ENCODE measurements around the gene PRLH. TPM values are rescaled to one million over a fixed set of nuclear protein-coding genes. Genes with fewer than 3 reads are reported as not detected.

Gene PRLH
- total RNA-seq, 2 experiments from 2014 or later: not detected

DNA sequence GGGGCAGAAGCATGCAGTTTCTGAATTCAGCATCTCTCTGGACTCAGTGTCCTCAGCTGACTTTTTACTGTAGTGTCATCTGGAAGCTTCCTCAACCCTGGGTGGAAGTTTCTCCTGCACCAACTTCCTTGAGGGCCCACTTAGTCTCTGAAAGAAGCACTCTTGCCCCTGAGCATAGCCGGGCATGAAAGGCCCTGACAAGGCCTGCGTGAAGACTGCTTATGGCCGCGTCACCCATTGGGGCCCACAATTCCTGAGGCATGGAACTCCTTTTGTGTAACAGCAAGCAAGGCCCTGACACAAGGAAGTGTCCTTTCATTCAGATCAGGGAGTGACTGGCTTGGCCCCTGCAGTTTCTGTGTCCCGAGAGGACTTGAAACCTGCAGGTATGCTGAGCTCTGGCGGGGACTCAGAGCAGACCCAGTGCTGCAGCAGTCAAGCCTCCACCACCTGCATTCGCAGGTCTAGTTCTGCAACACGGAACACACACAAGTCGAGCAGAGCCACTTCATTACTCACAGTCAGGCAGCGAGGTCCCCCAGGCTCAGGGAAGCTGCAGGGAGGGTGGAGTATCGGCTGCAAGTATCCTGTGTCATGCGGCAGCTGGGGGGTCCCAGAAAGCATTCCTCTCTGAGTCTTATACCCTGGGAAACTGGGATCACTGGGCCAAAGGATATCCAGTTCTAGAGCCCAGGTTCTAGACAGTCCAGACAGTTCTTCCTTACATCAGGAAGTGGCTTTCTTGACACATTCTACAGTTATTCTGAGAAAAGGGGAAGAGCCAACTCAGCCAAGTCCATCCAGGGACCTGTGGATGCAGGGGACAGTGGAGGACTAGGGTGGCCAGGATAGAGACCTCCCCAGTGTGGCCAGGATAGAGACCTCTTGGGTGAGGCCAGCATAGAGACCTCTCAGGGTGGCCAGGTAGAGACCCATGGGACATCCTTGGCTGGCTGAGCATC lies 35.6 kb upstream of the PRLH start:
- Mint-ChIP-seq H3K36me3 (no peaks in the 10 kb centered on the region), H3K4me1 (ENCODE audit: low read depth) (no peaks in the 10 kb centered on the region), H3K27ac (no peak overlapping the region), H3K27me3 (no peaks in the 10 kb centered on the region), H3K9me3 (no peaks in the 10 kb centered on the region), H3K4me3 (no peak overlapping the region)
- intact Hi-C loops (cut with micrococcal nuclease): no loop called here
- no peak for DNase-seq
- CTCF ChIA-PET: interaction anchor here (1.5 to 3.8 kb wide), 2 partner anchors 18 to 41 kb away, joined by 3 to 13 read pairs; no protein-coding TSS in a partner anchor
- POLR2A ChIA-PET: no interaction called here

DNA sequence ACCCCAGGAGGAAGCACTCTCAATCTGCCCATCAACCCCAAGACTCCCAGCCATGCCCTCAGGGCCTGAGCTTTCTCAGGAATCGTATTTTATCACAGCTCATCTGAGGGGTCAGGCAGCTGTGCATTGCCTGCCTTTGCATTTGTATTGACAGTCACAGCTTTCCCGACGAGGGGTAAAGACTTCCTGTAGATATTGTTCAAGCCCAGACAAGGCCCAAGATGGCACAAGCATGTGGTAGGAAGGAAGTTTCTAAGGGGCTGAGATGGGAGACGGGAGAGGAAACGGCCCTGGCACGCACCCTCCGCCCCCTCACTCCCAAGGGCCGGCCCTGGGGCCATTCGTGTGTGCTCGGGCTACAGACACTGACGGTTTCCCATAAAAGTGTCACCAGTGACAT lies 34.2 kb upstream of the PRLH start:
- ChIA-PET CTCF (interaction anchor here (3.8 kb wide), 1 partner anchor 20 kb away, joined by 13 read pairs; no protein-coding TSS in a partner anchor), POLR2A (no interaction called here)
- no peak for DNase-seq
- Mint-ChIP-seq H3K27ac (no peak overlapping the region), H3K4me3 (no peak overlapping the region), H3K27me3 (no peaks in the 10 kb centered on the region), H3K36me3 (no peaks in the 10 kb centered on the region), H3K9me3 (no peaks in the 10 kb centered on the region), H3K4me1 (ENCODE audit: low read depth) (no peaks in the 10 kb centered on the region)
- intact Hi-C loops (cut with micrococcal nuclease): no loop called here

DNA sequence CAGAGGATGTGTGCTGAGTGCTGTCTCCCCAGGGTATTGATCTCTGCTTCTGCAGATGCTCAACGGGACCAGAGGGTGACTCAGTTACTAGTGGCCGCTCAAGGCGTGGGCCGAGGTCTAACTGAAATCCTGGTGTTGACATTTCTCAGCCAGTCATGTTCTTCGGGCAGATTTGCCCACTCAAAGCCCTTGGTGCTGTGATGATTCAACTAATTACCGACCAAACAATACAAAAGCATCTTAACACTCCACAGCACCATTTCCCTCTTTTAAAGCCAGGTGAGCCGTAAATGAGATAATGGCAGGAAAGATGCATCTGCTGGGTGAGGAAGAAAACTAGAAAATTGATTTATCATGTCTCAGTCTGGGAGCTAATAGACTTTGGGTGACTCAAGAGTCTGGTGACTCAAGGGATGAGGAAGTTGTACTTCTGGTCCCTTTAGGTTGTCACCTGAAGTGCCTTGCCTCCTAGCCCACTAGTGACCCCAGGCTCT lies 32.7 kb upstream of the PRLH start:
- CTCF ChIA-PET: interaction anchor here (0.7 to 2.1 kb wide), 5 partner anchors 21 to 113 kb away, joined by 3 to 11 read pairs (median 3); no protein-coding TSS in a partner anchor

DNA sequence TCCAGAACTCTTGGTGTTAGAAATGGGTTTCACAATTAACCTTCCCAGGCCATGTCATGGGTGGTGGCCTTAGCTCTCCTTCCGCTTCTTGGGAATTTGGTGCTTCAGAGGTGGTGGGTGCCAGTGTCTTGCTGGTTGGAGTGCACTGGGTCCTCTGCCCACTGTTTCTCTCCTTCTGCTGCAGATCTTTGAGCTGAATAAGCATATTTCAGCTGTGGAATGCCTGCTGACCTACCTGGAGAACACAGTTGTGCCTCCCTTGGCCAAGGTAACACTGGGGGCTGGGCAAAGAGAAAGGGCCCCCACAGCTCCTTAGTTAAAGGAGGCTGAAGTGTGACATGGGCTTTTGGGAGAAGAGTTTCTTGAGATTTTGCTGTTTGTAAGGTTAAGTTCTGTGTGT lies 32.0 kb upstream of the PRLH start:
- Mint-ChIP-seq H3K27me3 (no peaks in the 10 kb centered on the region), H3K36me3 (no peaks in the 10 kb centered on the region), H3K4me1 (ENCODE audit: low read depth) (no peaks in the 10 kb centered on the region), H3K9me3 (no peaks in the 10 kb centered on the region), H3K27ac (no peak overlapping the region), H3K4me3 (no peak overlapping the region)
- intact Hi-C loops (cut with micrococcal nuclease): no loop called here
- ChIA-PET POLR2A (no interaction called here), CTCF (interaction anchor here (1.0 to 2.1 kb wide), 3 partner anchors 22 to 113 kb away, joined by 3 to 11 read pairs (median 3); no protein-coding TSS in a partner anchor)
- DNase-seq: no peak

More for the DNA sequence above, 32.7 kb upstream of the PRLH start:
- POLR2A ChIA-PET: no interaction called here
- Mint-ChIP-seq H3K36me3 (no peaks in the 10 kb centered on the region), H3K9me3 (no peaks in the 10 kb centered on the region), H3K4me3 (no peak overlapping the region), H3K27ac (no peak overlapping the region), H3K4me1 (ENCODE audit: low read depth) (no peaks in the 10 kb centered on the region), H3K27me3 (no peaks in the 10 kb centered on the region)
- DNase-seq: no peak
- intact Hi-C loops (cut with micrococcal nuclease): no loop called here

DNA sequence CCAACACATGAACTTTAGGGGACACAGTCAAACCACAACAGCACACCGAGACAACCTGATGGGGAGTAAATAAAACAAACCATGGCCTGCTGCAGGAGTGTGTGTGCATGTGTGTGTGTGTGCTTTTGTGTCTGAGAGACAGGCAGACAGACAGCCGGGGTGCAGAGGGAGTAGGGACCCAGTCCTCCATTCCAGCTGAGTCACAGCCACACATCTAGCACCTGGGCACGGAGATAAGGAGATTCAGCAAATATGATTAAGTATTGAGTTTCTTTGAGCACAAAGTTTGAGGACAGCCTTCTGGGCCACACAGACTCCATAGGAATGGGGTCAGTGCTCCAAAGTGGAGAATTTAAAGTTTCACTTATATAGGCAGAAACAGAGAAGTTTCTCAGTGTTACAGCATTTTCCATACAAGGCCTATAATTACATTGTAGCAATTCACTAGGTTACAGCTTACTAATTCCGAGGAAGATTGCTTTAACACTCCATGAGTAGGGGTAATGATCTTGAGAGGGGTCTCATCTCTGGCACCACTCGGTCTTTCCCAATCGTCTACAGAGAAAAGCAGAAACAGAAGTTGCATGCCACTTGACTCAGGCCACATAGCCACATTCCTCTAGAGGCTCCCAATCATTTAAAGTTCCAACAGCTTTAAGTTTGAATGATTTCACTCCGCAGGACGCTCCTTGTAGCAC lies 30.8 kb upstream of the PRLH start:
- DNase-seq: no peak
- Mint-ChIP-seq H3K4me3 (no peak overlapping the region), H3K27me3 (no peaks in the 10 kb centered on the region), H3K4me1 (ENCODE audit: low read depth) (no peaks in the 10 kb centered on the region), H3K36me3 (no peaks in the 10 kb centered on the region), H3K9me3 (no peaks in the 10 kb centered on the region), H3K27ac (no peak overlapping the region)
- intact Hi-C loops (cut with micrococcal nuclease): no loop called here
- ChIA-PET POLR2A (no interaction called here), CTCF (interaction anchor here (0.7 to 2.1 kb wide), 2 partner anchors 23 to 114 kb away, joined by 3 to 11 read pairs; no protein-coding TSS in a partner anchor)

DNA sequence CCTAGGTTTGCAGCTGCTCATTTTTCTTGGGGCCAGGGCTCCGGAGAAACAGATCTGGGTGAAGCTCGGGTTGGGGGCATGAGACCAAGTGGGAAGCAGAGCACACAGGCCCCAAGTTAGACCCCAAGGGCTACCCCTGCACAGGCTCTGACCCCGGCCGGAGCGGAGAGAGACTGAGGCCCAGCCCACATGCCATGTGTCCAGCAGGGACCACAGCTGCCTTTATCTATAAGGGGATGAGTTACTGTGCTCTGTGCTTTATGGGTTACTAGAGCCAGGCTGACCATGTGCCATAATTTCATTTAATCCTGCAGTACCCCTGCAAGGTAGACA lies 30.3 kb upstream of the PRLH start:
- Mint-ChIP-seq H3K36me3 (no peaks in the 10 kb centered on the region), H3K27me3 (no peaks in the 10 kb centered on the region), H3K4me1 (ENCODE audit: low read depth) (no peaks in the 10 kb centered on the region), H3K27ac (no peak overlapping the region), H3K9me3 (no peaks in the 10 kb centered on the region), H3K4me3 (no peak overlapping the region)
- intact Hi-C loops (cut with micrococcal nuclease): no loop called here
- no peak for DNase-seq
- ChIA-PET CTCF (interaction anchor here (0.7 kb wide), 1 partner anchor 114 kb away, joined by 3 read pairs; no protein-coding TSS in a partner anchor), POLR2A (no interaction called here)

DNA sequence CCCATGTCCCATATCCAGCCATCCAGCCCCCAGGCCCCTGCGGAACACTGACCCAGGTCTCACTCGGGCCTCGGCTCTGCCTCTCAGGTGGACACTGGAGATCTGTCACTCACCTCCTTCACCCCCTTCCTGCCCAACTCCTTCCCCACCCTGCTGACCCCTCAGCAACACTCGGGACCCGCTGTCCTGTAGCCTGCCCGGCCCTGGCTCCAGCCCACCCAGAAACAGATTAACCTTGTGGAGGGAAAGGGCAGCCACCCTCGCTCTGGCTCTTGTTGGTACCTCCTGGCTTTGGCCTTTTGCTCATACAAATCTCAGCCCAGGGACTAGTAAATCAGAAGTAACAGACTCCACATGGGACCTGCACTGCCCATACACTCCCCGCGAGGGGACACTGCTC lies 29.8 kb upstream of the PRLH start:
- intact Hi-C loops (cut with micrococcal nuclease): no loop called here
- DNase-seq: no peak
- Mint-ChIP-seq H3K4me1 (ENCODE audit: low read depth) (no peaks in the 10 kb centered on the region), H3K36me3 (no peaks in the 10 kb centered on the region), H3K27me3 (peaks cover 2% of the 10 kb centered on the region), H3K27ac (no peak overlapping the region), H3K4me3 (no peak overlapping the region), H3K9me3 (no peaks in the 10 kb centered on the region)
- ChIA-PET CTCF (interaction anchor here (0.7 to 1.0 kb wide), 2 partner anchors 24 to 115 kb away, joined by 3 read pairs; no protein-coding TSS in a partner anchor), POLR2A (no interaction called here)

DNA sequence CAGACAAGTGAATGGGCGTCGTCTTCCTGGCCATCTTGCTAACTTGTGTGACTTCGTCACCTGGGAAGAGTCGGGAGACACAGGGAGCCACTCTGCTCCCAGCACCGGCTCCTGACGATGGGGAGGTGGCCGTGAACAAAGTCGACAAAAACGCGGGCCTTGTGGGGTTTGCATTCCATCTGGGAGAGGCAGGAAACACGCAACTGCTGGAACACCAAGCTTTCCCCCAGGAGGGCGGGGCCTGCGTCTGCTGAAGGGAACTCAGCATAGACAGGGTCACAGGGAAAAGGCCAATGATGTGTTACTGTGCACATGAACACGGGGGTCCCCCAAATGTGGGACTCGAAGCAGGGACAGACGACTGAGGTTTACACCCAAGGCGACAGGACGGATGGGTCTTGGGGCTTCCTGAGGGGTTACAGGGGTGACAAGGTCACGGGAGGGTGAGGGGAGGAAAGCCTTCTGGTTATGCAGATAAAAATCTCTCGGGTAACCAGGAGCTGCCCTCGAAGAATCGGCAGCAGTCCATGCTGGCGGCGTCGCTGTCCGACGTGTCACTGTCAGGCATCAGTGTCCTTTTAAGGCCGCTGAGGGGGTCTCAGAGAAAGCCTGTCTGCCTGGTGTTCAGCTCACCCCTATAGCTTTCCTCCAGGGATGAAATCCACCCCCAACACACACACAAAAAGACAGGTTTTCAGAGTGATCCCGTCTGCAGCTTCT lies 28.2 kb upstream of the PRLH start:
- Mint-ChIP-seq H3K27me3 (peaks cover 3% of the 10 kb centered on the region), H3K27ac (no peak overlapping the region), H3K4me1 (ENCODE audit: low read depth) (no peaks in the 10 kb centered on the region), H3K36me3 (no peaks in the 10 kb centered on the region), H3K4me3 (no peak overlapping the region), H3K9me3 (no peaks in the 10 kb centered on the region)
- intact Hi-C loops (cut with micrococcal nuclease): no loop called here
- ChIA-PET CTCF (no interaction called here), POLR2A (no interaction called here)
- DNase-seq: no peak

DNA sequence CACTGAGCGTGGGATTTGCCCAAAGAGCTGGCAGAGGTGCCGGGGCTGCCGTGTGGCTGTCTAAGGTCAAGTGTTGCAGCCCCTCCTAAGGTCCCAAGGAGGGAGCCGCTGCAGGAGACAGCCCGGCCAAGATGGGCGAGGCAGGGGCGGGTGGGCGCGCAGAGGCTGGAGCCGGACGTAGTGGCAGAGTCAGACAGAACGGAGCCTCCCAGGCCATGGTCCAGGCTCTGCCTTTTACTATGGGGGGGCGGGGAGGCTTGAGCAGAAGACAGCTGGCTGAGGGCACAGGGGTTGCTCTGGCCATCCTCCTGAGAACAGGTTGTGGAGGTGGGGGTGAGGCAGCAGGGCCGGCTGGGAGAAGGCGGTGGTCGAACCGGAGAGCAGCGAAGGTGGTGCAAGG lies 27.5 kb upstream of the PRLH start:
- ChIA-PET CTCF (no interaction called here), POLR2A (no interaction called here)
- H3K36me3 Mint-ChIP-seq: no peaks in the 10 kb centered on the region
- H3K27ac Mint-ChIP-seq: no peak overlapping the region
- H3K4me1 Mint-ChIP-seq (ENCODE audit: low read depth): no peaks in the 10 kb centered on the region
- no peak overlapping the region for H3K4me3 Mint-ChIP-seq
- peaks cover 3% of the 10 kb centered on the region for H3K27me3 Mint-ChIP-seq
- DNase-seq: no peak
- no peaks in the 10 kb centered on the region for H3K9me3 Mint-ChIP-seq
- intact Hi-C loops (cut with micrococcal nuclease): no loop called here

DNA sequence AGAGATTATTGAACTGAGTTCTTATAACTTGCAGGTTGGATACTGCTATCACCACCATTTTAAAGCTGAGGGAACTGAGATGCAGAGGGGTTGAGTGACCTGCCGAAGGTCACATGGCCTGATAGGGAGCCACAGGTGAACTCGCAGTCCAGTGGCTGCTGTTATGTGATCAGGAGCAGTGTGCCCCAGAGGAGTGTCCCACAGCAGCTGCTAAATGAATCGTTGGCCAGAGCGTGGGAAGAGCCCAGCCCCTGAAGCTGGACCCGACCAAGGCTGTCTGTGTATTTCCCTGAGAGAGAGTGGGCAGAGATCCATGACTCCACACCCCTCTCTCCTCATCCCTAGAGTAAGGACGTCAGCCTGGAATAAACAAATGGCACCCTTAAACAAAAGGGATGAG lies 26.7 kb upstream of the PRLH start:
- Mint-ChIP-seq H3K9me3 (no peaks in the 10 kb centered on the region), H3K4me3 (no peak overlapping the region), H3K4me1 (ENCODE audit: low read depth) (no peaks in the 10 kb centered on the region), H3K36me3 (no peaks in the 10 kb centered on the region), H3K27ac (no peak overlapping the region), H3K27me3 (peaks cover 3% of the 10 kb centered on the region)
- no peak for DNase-seq
- intact Hi-C loops (cut with micrococcal nuclease): no loop called here
- ChIA-PET POLR2A (no interaction called here), CTCF (interaction anchor here (0.9 to 1.1 kb wide), 2 partner anchors 27 to 32 kb away, joined by 3 to 4 read pairs; no protein-coding TSS in a partner anchor)

DNA sequence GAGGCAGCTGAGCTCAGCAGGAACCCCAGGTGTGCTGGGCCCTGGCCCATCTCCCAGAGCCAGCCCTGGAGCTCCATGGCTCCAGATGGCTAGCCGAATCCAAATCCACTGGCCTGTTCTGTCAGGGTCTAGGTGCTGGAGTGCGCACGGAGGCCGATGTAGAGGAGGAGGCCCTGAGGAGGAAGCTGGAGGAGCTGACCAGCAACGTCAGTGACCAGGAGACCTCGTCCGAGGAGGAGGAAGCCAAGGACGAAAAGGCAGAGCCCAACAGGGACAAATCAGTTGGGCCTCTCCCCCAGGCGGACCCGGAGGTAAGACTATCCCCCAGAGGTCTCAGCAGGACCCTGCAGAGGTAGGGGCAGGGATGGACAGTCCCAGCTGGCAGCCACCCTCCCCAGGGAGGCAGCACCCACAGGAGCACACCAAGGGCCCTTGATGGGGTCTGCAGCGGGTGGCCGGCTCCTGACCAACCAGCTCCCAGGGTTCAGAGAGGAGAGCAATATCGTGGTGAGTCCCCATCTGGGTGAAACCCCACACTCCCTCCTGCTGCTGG lies 26.1 kb upstream of the PRLH start:
- intact Hi-C loops (cut with micrococcal nuclease): no loop called here
- no peak for DNase-seq
- Mint-ChIP-seq H3K9me3 (no peaks in the 10 kb centered on the region), H3K36me3 (no peaks in the 10 kb centered on the region), H3K27me3 (peaks cover 3% of the 10 kb centered on the region), H3K27ac (no peak overlapping the region), H3K4me3 (no peak overlapping the region), H3K4me1 (ENCODE audit: low read depth) (no peaks in the 10 kb centered on the region)
- ChIA-PET POLR2A (no interaction called here), CTCF (interaction anchor here (0.9 to 1.1 kb wide), 2 partner anchors 28 to 31 kb away, joined by 3 to 4 read pairs; no protein-coding TSS in a partner anchor)

DNA sequence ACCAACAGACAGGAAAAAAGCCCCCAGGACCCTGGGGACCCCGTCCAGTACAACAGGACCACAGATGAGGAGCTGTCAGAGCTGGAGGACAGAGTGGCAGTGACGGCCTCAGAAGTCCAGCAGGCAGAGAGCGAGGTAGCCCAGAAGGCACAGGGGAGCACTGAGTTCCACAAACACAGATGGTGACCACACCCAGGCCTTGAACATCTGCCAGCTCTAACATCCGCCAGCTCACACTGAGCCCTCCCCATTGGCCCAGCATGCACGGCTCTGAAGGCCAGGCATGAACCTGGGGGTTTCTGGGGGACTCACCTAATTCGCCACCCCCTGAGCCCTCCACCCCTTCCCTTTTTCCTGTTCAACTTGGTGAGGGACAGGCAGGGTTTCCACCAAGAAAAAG lies 25.6 kb upstream of the PRLH start:
- Mint-ChIP-seq H3K4me1 (ENCODE audit: low read depth) (no peaks in the 10 kb centered on the region), H3K27ac (no peak overlapping the region), H3K4me3 (no peak overlapping the region), H3K27me3 (peaks cover 3% of the 10 kb centered on the region), H3K9me3 (no peaks in the 10 kb centered on the region), H3K36me3 (no peaks in the 10 kb centered on the region)
- POLR2A ChIA-PET: no interaction called here
- CTCF ChIA-PET: no interaction called here
- intact Hi-C loops (cut with micrococcal nuclease): no loop called here
- no peak for DNase-seq

All from activated CD4-positive, alpha-beta memory T cell treated with anti-CD3 and anti-CD28 coated beads for 36 hours (primary cell).